Caco-2 (cell line): ENCODE measurements around the gene B2M. TPM values are rescaled to one million over a fixed set of nuclear protein-coding genes. Genes with fewer than 3 reads are reported as not detected.
A peak's percentile ranks its signal among the peaks of the same experiment; 100 is the strongest.

Source experiments
- BruUV-seq: library from RNA; stranded (reverse); fragments of 400-500 nt; replicated peaks from 2 replicates; lab custom pipeline; 2021; lab: Mats Ljungman, UMichigan
- CTCF ChIA-PET: fragments of 300-600 bp; sonication (Branson Sonifier 250); formaldehyde crosslinking; loops from one replicate; lab custom pipeline; 2022; ENCODE audit warnings: antibody characterized with exemption; lab: Charles Lee
- POLR2A ChIA-PET: fragments of 300-600 bp; sonication (Branson Sonifier 250); formaldehyde crosslinking; loops from one replicate; lab custom pipeline; 2022; ENCODE audit warnings: antibody characterized with exemption; lab: Charles Lee
- DNase-seq, 2 experiments: peaks; one replicate each; pipeline versions ENCODE4 v3.0.0 to v3.0.0-alpha.2; 2020 to 2022
- H3K27me3 ChIP-seq: replicated peaks from 2 replicates; pipeline ENCODE4 v1.6.0; 2011; ENCODE audit warnings: low read length; ENCODE audit not compliant: control insufficient read depth, insufficient read depth
- H3K36me3 ChIP-seq: 2 replicates; pipeline ENCODE4 v1.5.1; 2011; ENCODE audit warnings: low read length; ENCODE audit not compliant: control insufficient read depth, insufficient read depth
- H3K4me1 ChIP-seq: fragments of 250-450 bp; sonication (Bioruptor Pico); 2 replicates; pipeline ENCODE4 v1.5.1; 2020; ENCODE audit warnings: mild to moderate bottlenecking
- H3K4me3 ChIP-seq: 2 replicates; pipeline ENCODE4 v1.5.1; 2011; ENCODE audit warnings: low read depth, mild to moderate bottlenecking, control low read depth, low read length
- H3K9me3 ChIP-seq: fragments of 250-450 bp; sonication (Bioruptor Pico); 2 replicates; pipeline ENCODE4 v1.5.1; 2020; ENCODE audit warnings: mild to moderate bottlenecking, moderate library complexity
- H3K27ac Mint-ChIP-seq: one replicate; pipeline ENCODE4 v1.8.0; 2022; ENCODE audit warnings: mixed read lengths; ENCODE audit not compliant: unreplicated experiment
- H3K27me3 Mint-ChIP-seq: one replicate; pipeline ENCODE4 v1.8.0; 2022; ENCODE audit warnings: mixed read lengths; ENCODE audit not compliant: insufficient read depth, unreplicated experiment
- H3K36me3 Mint-ChIP-seq: one replicate; pipeline ENCODE4 v1.8.0; 2022; ENCODE audit warnings: mild to moderate bottlenecking, mixed read lengths; ENCODE audit not compliant: insufficient read depth, unreplicated experiment
- H3K4me1 Mint-ChIP-seq: one replicate; pipeline ENCODE4 v1.8.0; 2022; ENCODE audit warnings: low read depth, mixed read lengths; ENCODE audit not compliant: unreplicated experiment
- H3K4me3 Mint-ChIP-seq: one replicate; pipeline ENCODE4 v1.8.0; 2022; ENCODE audit warnings: mild to moderate bottlenecking, moderate library complexity, mixed read lengths; ENCODE audit not compliant: unreplicated experiment
- H3K9me3 Mint-ChIP-seq: one replicate; pipeline ENCODE4 v1.8.0; 2022; ENCODE audit warnings: mixed read lengths; ENCODE audit not compliant: unreplicated experiment
- intact Hi-C: fragments of 100-400 bp; cut with micrococcal nuclease; formaldehyde crosslinking; loops from one replicate; pipeline ENCODE4 v1.10.0; 2022; ENCODE audit not compliant: unreplicated experiment
- total RNA-seq: library from RNA; stranded (reverse); gene quantifications from 2 replicates; pipeline ENCODE4 v1.2.3, GENCODE V29; 2022
- TF ChIP-seq, protein P1 (sequence below), 2 experiments: fragments of 200-600 bp in 1 of 2; IDR thresholded peaks; 1 replicate in 1 of 2; 2 replicates in 1 of 2; pipeline versions ENCODE4 v1.5.1 to v1.8.0; 2011 to 2022; ENCODE audit warnings: antibody characterized with exemption in 1 of 2, control low read depth in 1 of 2, inconsistent platforms in 1 of 2, low read depth in 1 of 2, low read length in 1 of 2, mild to moderate bottlenecking in 1 of 2, moderate library complexity in 1 of 2; ENCODE audit not compliant: insufficient read depth in 1 of 2, severe bottlenecking in 1 of 2, unreplicated experiment in 1 of 2

Gene B2M
- total RNA-seq, 1 experiment from 2014 or later: 269 TPM

- Mint-ChIP-seq H3K9me3 (no peaks in the 10 kb centered on the region), H3K4me3 (peak overlapping the region; percentile 92), H3K36me3 (peaks cover 22% of the 10 kb centered on the region), H3K27ac (peak overlapping the region; percentile 46), H3K4me1 (peaks cover 6% of the 10 kb centered on the region), H3K27me3 (no peaks in the 10 kb centered on the region)
- H3K36me3 ChIP-seq: no peaks in the 10 kb centered on the region
- peak overlapping the region; percentile 62 for H3K4me3 ChIP-seq
- CTCF ChIA-PET: interaction anchor here (0.5 to 2.0 kb wide), 12 partner anchors 20 to 218 kb away, joined by 3 to 58 read pairs (median 4); partner anchors contain the start of genes B2M, PATL2 and TRIM69
- DNase-seq: peak; percentile 76 to 80
- TF ChIP-seq, protein P1, sequence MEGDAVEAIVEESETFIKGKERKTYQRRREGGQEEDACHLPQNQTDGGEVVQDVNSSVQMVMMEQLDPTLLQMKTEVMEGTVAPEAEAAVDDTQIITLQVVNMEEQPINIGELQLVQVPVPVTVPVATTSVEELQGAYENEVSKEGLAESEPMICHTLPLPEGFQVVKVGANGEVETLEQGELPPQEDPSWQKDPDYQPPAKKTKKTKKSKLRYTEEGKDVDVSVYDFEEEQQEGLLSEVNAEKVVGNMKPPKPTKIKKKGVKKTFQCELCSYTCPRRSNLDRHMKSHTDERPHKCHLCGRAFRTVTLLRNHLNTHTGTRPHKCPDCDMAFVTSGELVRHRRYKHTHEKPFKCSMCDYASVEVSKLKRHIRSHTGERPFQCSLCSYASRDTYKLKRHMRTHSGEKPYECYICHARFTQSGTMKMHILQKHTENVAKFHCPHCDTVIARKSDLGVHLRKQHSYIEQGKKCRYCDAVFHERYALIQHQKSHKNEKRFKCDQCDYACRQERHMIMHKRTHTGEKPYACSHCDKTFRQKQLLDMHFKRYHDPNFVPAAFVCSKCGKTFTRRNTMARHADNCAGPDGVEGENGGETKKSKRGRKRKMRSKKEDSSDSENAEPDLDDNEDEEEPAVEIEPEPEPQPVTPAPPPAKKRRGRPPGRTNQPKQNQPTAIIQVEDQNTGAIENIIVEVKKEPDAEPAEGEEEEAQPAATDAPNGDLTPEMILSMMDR (IDR thresholded peaks at IDR 0.05; ENCODE audit: insufficient read depth in 1 of 2, low read depth in 1 of 2, low read length in 1 of 2, severe bottlenecking in 1 of 2, unreplicated experiment in 1 of 2): no peak
- POLR2A ChIA-PET: interaction anchor here (0.6 to 2.3 kb wide), 7 partner anchors 20 to 126 kb away, joined by 3 to 28 read pairs (median 7); partner anchors contain the start of genes B2M, EIF3J, PATL2 and TRIM69
- H3K4me1 ChIP-seq: peaks cover 6% of the 10 kb centered on the region
- intact Hi-C loops: loop anchor here (1.0 to 2.0 kb wide), 4 partner anchors 49 to 84 kb away; partner anchors contain the start of genes B2M and PATL2
- H3K9me3 ChIP-seq: no peaks in the 10 kb centered on the region
- H3K27me3 ChIP-seq: no peaks in the 10 kb centered on the region
- BruUV-seq: TSS peak; percentile 64
Observed at GRCh38 chr15:44662478-44663409, 48.6 kb upstream of the B2M start.

- intact Hi-C loops: loop anchor here (1.0 to 2.0 kb wide), 4 partner anchors 48 to 85 kb away; partner anchors contain the start of genes B2M and PATL2
- ChIA-PET CTCF (interaction anchor here (0.5 to 2.0 kb wide), 15 partner anchors 10 to 258 kb away, joined by 3 to 58 read pairs (median 4); partner anchors contain the start of genes B2M, PATL2 and TRIM69), POLR2A (interaction anchor here (0.6 to 2.3 kb wide), 8 partner anchors 19 to 905 kb away, joined by 3 to 28 read pairs (median 5); partner anchors contain the start of genes B2M, EIF3J, PATL2 and TRIM69)
- H3K4me1 ChIP-seq: peaks cover 6% of the 10 kb centered on the region
- H3K27me3 Mint-ChIP-seq: no peaks in the 10 kb centered on the region
- BruUV-seq: TSS peak; percentile 65
- no peaks in the 10 kb centered on the region for H3K9me3 ChIP-seq
- peak; percentile 96 to 97 for DNase-seq
- no peaks in the 10 kb centered on the region for H3K36me3 ChIP-seq
- peaks cover 6% of the 10 kb centered on the region for H3K4me1 Mint-ChIP-seq
- peak within 1 kb of the TSS; percentile 46 for H3K27ac Mint-ChIP-seq
- peaks cover 14% of the 10 kb centered on the region for H3K36me3 Mint-ChIP-seq
- H3K4me3 Mint-ChIP-seq: peak within 1 kb of the TSS; percentile 92
- no peaks in the 10 kb centered on the region for H3K27me3 ChIP-seq
- TF ChIP-seq, protein P1 (IDR thresholded peaks at IDR 0.05; ENCODE audit: insufficient read depth in 1 of 2, low read depth in 1 of 2, low read length in 1 of 2, severe bottlenecking in 1 of 2, unreplicated experiment in 1 of 2): peak; percentile 74 to 88
- no peaks in the 10 kb centered on the region for H3K9me3 Mint-ChIP-seq
- H3K4me3 ChIP-seq: peak within 1 kb of the TSS; percentile 62
Observed at GRCh38 chr15:44663410-44664308, 47.7 kb upstream of the B2M start, which contains the start of gene SPG11. Gene SPG11 (minus strand): TSS chr15:44663662. CDS start chr15:44663647, 15 bp downstream.
